GM12878 (cell line): ENCODE measurements around the gene ANKRD44. TPM values are rescaled to one million over a fixed set of nuclear protein-coding genes. Genes with fewer than 3 reads are reported as not detected.
"Not testable (repeated sequence)": the region's sequence is repeated elsewhere in the genome, so short reads cannot be mapped to it uniquely, and the experiment has no call there.

Experiments
- ATAC-seq: fragments of 200-7000 bp; cut with Tn5 transposase; 3 replicates; pipeline ENCODE4 v1.9.1; 2020; ENCODE audit warnings: mild to moderate bottlenecking, moderate library complexity
- BruUV-seq: library from RNA; stranded (reverse); fragments of 400-500 nt; replicated peaks from 2 replicates; lab custom pipeline; 2021; lab: Mats Ljungman, UMichigan
- CTCF ChIA-PET: fragments of 300-600 bp; sonication (Branson Sonifier 250); formaldehyde crosslinking; extraction: SDS; loops from one replicate; lab custom pipeline; 2021; ENCODE audit warnings: inconsistent platforms; lab: Yijun Ruan, JAX
- POLR2A ChIA-PET: fragments of 350-600 bp; formaldehyde crosslinking; extraction: SDS; loops from one replicate; lab custom pipeline; 2021; ENCODE audit warnings: inconsistent platforms; lab: Charles Lee
- RAD21 ChIA-PET: fragments of 300-600 bp; sonication (Branson Sonifier 250); formaldehyde crosslinking; loops from one replicate; lab custom pipeline; 2023; ENCODE audit warnings: antibody characterized with exemption; ENCODE audit not compliant: unreplicated experiment; lab: Charles Lee
- SMC1A ChIA-PET: fragments of 300-600 bp; sonication (Branson Sonifier 250); formaldehyde crosslinking; loops from one replicate; lab custom pipeline; 2023; ENCODE audit not compliant: unreplicated experiment, uncharacterized antibody; lab: Charles Lee
- DNase-seq: peaks from one replicate; pipeline ENCODE4 v3.0.0-alpha.2; 2011; ENCODE audit warnings: low read depth, low spot score
- FAIRE-seq: peaks from 3 replicates; lab custom pipeline; 2011; peaks lifted over from hg19 to GRCh38; lab: Jason Lieb, UNC
- H2AFZ ChIP-seq: 2 replicates; pipeline ENCODE4 v1.6.0; 2011; ENCODE audit warnings: low read depth, low read length, control low read depth; ENCODE audit not compliant: control insufficient read depth
- H3K27ac ChIP-seq: 2 replicates; pipeline ENCODE4 v1.5.1; 2011; ENCODE audit warnings: control low read depth; ENCODE audit not compliant: control insufficient read depth, insufficient read depth
- H3K27me3 ChIP-seq, 2 experiments: replicated peaks in 1 of 2; 2 replicates each; pipeline versions ENCODE4 v1.6.0 to v1.6.1; 2011; ENCODE audit warnings: low read length in 1 of 2; ENCODE audit not compliant: control insufficient read depth in 2 of 2, insufficient read depth in 2 of 2
- H3K36me3 ChIP-seq, 2 experiments: 2 replicates each; pipeline ENCODE4 v1.5.1; 2011; ENCODE audit warnings: low read length in 1 of 2; ENCODE audit not compliant: control insufficient read depth in 2 of 2, insufficient read depth in 2 of 2
- H3K4me1 ChIP-seq: 2 replicates; pipeline ENCODE4 v1.6.1; 2011; ENCODE audit warnings: mild to moderate bottlenecking, low read length, moderate library complexity, mixed read lengths; ENCODE audit not compliant: control insufficient read depth, insufficient read depth
- H3K4me2 ChIP-seq: 2 replicates; pipeline ENCODE4 v1.6.0; 2011; ENCODE audit warnings: control low read depth; ENCODE audit not compliant: control insufficient read depth, insufficient read depth
- H3K4me3 ChIP-seq: fragments of 200-600 bp; sonication (generic); 2 replicates; pipeline ENCODE4 v1.5.1; 2016
- H3K79me2 ChIP-seq: 2 replicates; pipeline ENCODE4 v1.6.0; 2011; ENCODE audit warnings: low read length; ENCODE audit not compliant: control insufficient read depth, insufficient read depth
- H3K9ac ChIP-seq: 2 replicates; pipeline ENCODE4 v1.8.0; 2011; ENCODE audit warnings: low read length, control low read depth, mixed read lengths; ENCODE audit not compliant: control insufficient read depth, insufficient read depth
- H3K9me3 ChIP-seq: replicated peaks from 3 replicates; pipeline ENCODE4 v1.5.1; 2011; ENCODE audit warnings: mild to moderate bottlenecking, low read length; ENCODE audit not compliant: control insufficient read depth, insufficient read depth
- H4K20me1 ChIP-seq: 2 replicates; pipeline ENCODE4 v1.6.0; 2011; ENCODE audit not compliant: control insufficient read depth, insufficient read depth
- BCL11A ChIP-seq: IDR thresholded peaks from 2 replicates; pipeline ENCODE4 v1.6.1; 2011; ENCODE audit warnings: low read depth, low read length
- CEBPB ChIP-seq, 2 experiments: fragments of 150-350 bp in 1 of 2; IDR thresholded peaks; 2 replicates each; pipeline ENCODE4 v1.6.1; 2012 to 2014; ENCODE audit warnings: low read depth in 2 of 2, low read length in 2 of 2, borderline replicate concordance in 1 of 2, inconsistent platforms in 1 of 2
- FOS ChIP-seq: IDR thresholded peaks from 3 replicates; pipeline ENCODE4 v1.6.1; 2011; ENCODE audit warnings: borderline replicate concordance; ENCODE audit not compliant: insufficient read length; ENCODE audit errors: extremely low read depth
- FOXK2 ChIP-seq: fragments of 450-650 bp; IDR thresholded peaks from 2 replicates; pipeline ENCODE4 v1.6.1; 2017; ENCODE audit warnings: mild to moderate bottlenecking, moderate library complexity
- GABPA ChIP-seq: IDR thresholded peaks from 2 replicates; pipeline ENCODE4 v1.6.1; 2014; ENCODE audit warnings: antibody characterized with exemption, low read depth, mild to moderate bottlenecking, inconsistent platforms
- HDAC2 ChIP-seq: fragments of 200-600 bp; sonication (generic); IDR thresholded peaks from 2 replicates; pipeline ENCODE4 v1.6.1; 2017
- NFXL1 ChIP-seq: fragments of 450-650 bp; IDR thresholded peaks from 2 replicates; pipeline ENCODE4 v1.6.1; 2017; ENCODE audit warnings: antibody characterized with exemption, mild to moderate bottlenecking, borderline replicate concordance
- NR2C2 ChIP-seq: IDR thresholded peaks from 2 replicates; pipeline ENCODE4 v1.6.1; 2011; ENCODE audit warnings: borderline replicate concordance, low read depth; ENCODE audit not compliant: control insufficient read depth, insufficient read length
- NR2F1 ChIP-seq: fragments of 450-650 bp; conservative IDR thresholded peaks from 2 replicates; pipeline ENCODE4 v1.6.1; 2017; ENCODE audit warnings: mild to moderate bottlenecking
- POLR2AphosphoS2 ChIP-seq: IDR thresholded peaks from 2 replicates; pipeline ENCODE4 v1.6.1; 2011; ENCODE audit warnings: low read depth, mild to moderate bottlenecking, low read length, improper control_type of control experiment, moderate library complexity
- TARDBP ChIP-seq: IDR thresholded peaks from 2 replicates; pipeline ENCODE4 v1.6.1; 2016; ENCODE audit warnings: borderline replicate concordance
- TCF3 ChIP-seq: IDR thresholded peaks from 2 replicates; pipeline ENCODE4 v1.6.1; 2012; ENCODE audit warnings: low read depth, mild to moderate bottlenecking, low read length, borderline replicate concordance; ENCODE audit not compliant: insufficient read depth
- ZNF622 ChIP-seq: fragments of 450-650 bp; IDR thresholded peaks from 2 replicates; pipeline ENCODE4 v1.6.1; 2017; ENCODE audit warnings: mild to moderate bottlenecking, inconsistent platforms
- ZSCAN29 ChIP-seq: fragments of 450-650 bp; IDR thresholded peaks from 2 replicates; pipeline ENCODE4 v1.6.1; 2017; ENCODE audit warnings: mild to moderate bottlenecking, moderate library complexity
- ZZZ3 ChIP-seq: IDR thresholded peaks from 2 replicates; pipeline ENCODE4 v1.6.1; 2011; ENCODE audit warnings: low read depth; ENCODE audit not compliant: control insufficient read depth, insufficient read length
- WGBS: methylation state at CpG from one replicate; pipeline ENCODE4 v1.1.6; 2016; ENCODE audit warnings: low lambda C conversion rate; ENCODE audit not compliant: insufficient replicate concordance, insufficient coverage; ENCODE audit errors: missing lambda C conversion rate; 5-methylcytosine and 5-hydroxymethylcytosine counted together
- in situ Hi-C: fragments of 300-500 bp; cut with MboI; formaldehyde crosslinking; loops from 9 replicates; pipeline ENCODE4 v1.14.3; 2018; ENCODE audit warnings: mixed read lengths
- intact Hi-C: fragments of 100-400 bp; cut with micrococcal nuclease; formaldehyde crosslinking; loops from one replicate; pipeline ENCODE4 v1.14.2; 2022; ENCODE audit not compliant: unreplicated experiment
- polyA plus RNA-seq, 11 experiments: library from polyadenylated mRNA; depleted of rRNA in 4 of 11; unstranded in 6 of 11; stranded (reverse) in 5 of 11; fragments of >200 nt; fragmentation: Nextera tagmentation in 4 of 11; fragmentation: Illumina TruSeq in 1 of 11; extraction: Ambion mirVana in 4 of 11; extraction: Trizol in 1 of 11; gene quantifications; 1 replicate in 1 of 11; 2 replicates in 10 of 11; pipeline versions ENCODE4 v1.2.1 to v1.2.3, GENCODE V29; 2011 to 2016; ENCODE audit warnings: inconsistent platforms in 2 of 11, missing spikeins in 2 of 11, low read depth in 1 of 11
- total RNA-seq, 4 experiments: library from RNA; depleted of rRNA in 3 of 4; stranded (reverse); fragments of >200 nt in 3 of 4; fragmentation: Illumina TruSeq in 1 of 4; extraction: Trizol in 1 of 4; gene quantifications; 2 replicates each; pipeline versions ENCODE4 v1.2.1 to v1.2.3, GENCODE V29; 2013 to 2021
- TF ChIP-seq, protein P1 (sequence below): IDR thresholded peaks from 2 replicates; pipeline ENCODE4 v1.6.1; 2012; ENCODE audit warnings: low read length, inconsistent platforms

Gene ANKRD44
- total and polyA plus RNA-seq, 10 of the 15 experiments (the other 5 are each of a cell fraction or from before 2014, with no cell fraction given) = 19.1 to 99.1 (median 59.6) TPM

DNA sequence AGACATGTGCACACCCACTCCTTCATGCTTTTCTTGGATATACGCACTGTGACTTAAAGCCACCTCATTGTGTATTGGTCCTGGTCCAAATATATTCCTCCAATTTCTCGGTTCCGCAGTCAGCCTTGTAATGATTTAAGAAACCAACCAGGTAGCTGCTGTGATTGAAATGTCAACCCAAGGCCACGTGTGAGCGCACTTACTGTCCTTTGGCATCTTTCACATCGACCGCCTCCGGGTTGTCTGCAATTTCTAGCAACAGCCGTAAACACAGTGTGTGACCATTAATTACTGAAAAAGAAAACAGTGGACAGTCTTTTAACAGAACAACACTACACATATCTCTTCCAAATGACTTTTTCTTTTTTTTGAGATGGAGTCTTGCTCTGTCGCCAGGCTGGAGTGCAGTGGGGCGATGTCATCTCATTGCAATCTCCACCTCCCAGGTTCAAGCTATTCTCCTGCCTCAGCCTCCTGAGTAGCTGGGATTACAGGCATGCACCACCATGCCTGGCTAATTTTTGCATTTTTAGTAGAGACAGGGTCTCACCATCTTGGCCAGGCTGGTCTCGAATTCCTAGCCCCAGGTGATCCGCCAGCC lies 301.7 kb downstream of the ANKRD44 start:
- H4K20me1 ChIP-seq, BruUV-seq, H3K27me3 ChIP-seq, FAIRE-seq, H2AFZ ChIP-seq, POLR2A ChIA-PET, CTCF ChIA-PET, H3K9me3 ChIP-seq, ATAC-seq, intact Hi-C loops, H3K4me3 ChIP-seq, DNase-seq, H3K79me2 ChIP-seq, in situ Hi-C loops, H3K9ac ChIP-seq, H3K4me1 ChIP-seq, RAD21 ChIA-PET, H3K4me2 ChIP-seq, H3K27ac ChIP-seq: not testable (repeated sequence)
- SMC1A ChIA-PET = interaction anchor here (1.0 kb wide), 1 partner anchor 105 kb away, joined by 3 read pairs; no protein-coding TSS in a partner anchor
- WGBS = 93% methylated on average over 13 of the region's 13 CpGs
- peaks cover 4 to 17% of the 10 kb centered on the region in 2 experiments for H3K36me3 ChIP-seq

DNA sequence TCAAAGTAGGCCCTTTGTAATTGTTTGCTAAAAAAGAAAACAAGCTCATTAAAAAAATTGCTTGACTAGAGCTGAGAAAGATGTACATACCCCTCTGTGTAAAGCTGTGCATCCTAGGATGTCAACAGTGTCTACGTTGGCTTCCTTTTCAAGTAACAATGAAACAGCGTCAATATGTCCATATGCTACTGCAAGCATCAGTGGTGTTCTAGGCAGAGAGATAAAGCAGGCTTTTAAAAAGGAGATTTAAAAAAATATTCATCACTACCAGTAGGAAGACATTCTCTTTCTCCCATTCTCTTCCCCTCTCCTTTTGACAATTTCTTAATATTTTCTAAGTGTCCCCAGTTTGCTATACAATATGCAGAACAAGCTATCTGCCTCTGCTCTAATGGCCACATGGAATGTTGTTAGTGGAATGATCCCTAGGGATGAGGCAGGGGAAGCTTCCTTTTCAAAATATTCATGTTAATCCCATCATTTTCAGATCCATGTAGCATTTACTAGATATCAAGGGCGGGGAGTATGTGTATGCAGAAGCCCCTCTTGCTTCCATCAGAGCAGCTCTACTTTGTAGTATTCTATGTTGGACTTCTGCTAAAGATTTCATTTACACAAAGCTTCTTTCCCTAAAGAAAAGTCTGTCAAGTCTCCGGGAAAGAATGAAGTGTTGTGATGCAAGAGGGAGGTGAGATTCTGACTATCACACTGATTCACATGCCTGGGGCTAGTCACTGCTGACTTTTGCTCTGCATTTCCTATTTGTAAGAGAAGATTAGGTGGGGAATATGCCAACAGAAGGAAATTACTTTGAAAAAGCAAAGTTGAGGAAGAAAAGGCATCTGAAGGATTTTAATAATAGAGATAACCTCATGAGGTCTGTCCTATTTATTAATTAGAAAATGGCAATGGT lies 302.6 kb downstream of the ANKRD44 start:
- no peak for ATAC-seq
- in situ Hi-C loops = no loop called here
- Histone ChIP-seq H3K27ac (no peak overlapping the region), H3K9ac (no peak overlapping the region), H2AFZ (no peak overlapping the region), H3K4me2 (no peak overlapping the region), H3K79me2 (no peaks in the 10 kb centered on the region), H3K36me3 (peaks cover 4 to 19% of the 10 kb centered on the region in 2 experiments), H3K4me1 (no peaks in the 10 kb centered on the region), H4K20me1 (no peaks in the 10 kb centered on the region), H3K9me3 (no peaks in the 10 kb centered on the region), H3K4me3 (no peak overlapping the region), H3K27me3 (no peaks in the 10 kb centered on the region)
- POLR2A ChIA-PET = no interaction called here
- intact Hi-C loops = no loop called here
- no TSS peak for BruUV-seq
- no peak for FAIRE-seq
- WGBS = 74% methylated on average over 4 of the region's 4 CpGs
- DNase-seq = no peak
- RAD21 ChIA-PET = no interaction called here
- CTCF ChIA-PET = interaction anchor here (0.6 kb wide), 1 partner anchor 159 kb away, joined by 3 read pairs; no protein-coding TSS in a partner anchor
- SMC1A ChIA-PET = interaction anchor here (0.6 to 1.0 kb wide), 2 partner anchors 101 to 105 kb away, joined by 3 read pairs; no protein-coding TSS in a partner anchor
- TF ChIP-seq FOS (no peak), NR2C2 (no peak), TARDBP (no peak), ZSCAN29 (no peak), CEBPB (IDR thresholded peaks at IDR 0.05; ENCODE audit: borderline replicate concordance in 1 of 2, low read depth in 2 of 2, low read length in 2 of 2) (no peak), BCL11A (no peak), FOXK2 (no peak), NR2F1 (no peak), TCF3 (no peak), GABPA (no peak), ZZZ3 (no peak), ZNF622 (no peak), NFXL1 (no peak), POLR2AphosphoS2 (no peak), HDAC2 (no peak)
- TF ChIP-seq, protein P1, sequence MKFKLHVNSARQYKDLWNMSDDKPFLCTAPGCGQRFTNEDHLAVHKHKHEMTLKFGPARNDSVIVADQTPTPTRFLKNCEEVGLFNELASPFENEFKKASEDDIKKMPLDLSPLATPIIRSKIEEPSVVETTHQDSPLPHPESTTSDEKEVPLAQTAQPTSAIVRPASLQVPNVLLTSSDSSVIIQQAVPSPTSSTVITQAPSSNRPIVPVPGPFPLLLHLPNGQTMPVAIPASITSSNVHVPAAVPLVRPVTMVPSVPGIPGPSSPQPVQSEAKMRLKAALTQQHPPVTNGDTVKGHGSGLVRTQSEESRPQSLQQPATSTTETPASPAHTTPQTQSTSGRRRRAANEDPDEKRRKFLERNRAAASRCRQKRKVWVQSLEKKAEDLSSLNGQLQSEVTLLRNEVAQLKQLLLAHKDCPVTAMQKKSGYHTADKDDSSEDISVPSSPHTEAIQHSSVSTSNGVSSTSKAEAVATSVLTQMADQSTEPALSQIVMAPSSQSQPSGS = no peak
